ENCODE data around the gene LINC01488. TPM values are rescaled to one million over a fixed set of nuclear protein-coding genes. Genes with fewer than 3 reads are reported as not detected.
A peak's percentile ranks its signal among the peaks of the same experiment; 100 is the strongest.

Gene LINC01488
- total and polyA plus RNA-seq, 2 of the 13 experiments (the other 11 are each of a cell fraction or from before 2014, with no cell fraction given), result 0.26 to 0.58 TPM

DNA sequence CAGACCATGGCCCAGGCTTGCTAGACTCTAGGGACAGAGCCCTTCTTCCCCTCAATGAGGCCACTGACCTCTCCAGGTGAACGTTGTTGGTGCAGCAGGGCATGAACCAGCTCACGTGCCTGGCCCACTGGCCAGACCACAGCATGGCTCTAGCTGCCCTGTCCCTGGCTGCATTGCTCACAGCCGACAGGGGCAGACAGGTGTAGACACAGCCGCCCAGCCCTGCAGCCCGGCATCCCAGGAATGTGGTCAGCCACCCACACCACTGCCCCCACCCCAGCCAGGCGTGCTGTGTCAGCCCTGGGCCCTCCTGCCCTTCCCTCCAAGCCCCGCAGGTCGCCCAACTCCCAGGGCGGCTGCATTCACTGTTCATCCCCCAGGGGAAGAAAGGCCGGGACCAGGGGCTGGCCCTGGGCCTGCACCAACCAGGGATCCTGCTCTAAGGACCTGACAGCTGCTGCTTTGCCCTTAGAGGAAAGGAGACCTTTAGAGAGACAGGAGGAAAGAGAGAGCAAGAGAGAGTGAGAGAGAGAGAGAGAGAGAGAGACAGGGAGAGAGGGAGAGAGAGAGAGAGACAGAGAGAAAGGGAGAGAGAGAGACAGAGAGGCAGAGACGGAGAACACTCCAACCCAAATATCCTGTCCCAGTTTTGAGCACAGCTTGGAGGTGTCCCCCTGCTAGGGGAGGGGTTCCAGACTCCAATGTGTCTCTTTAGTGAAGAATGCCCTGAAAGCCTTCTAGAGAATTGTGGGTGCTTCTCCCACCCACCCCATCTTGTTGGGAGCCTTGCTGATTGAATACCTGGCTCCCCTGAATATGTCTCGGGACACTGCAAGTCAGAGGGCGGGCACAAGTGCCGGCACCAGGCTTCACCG, 44.2 kb upstream of the LINC01488 start (continued):
- 0 out of 2 replicates have a peak, but pooled peaks have one; percentile 29 for TF ChIP-seq ZNF619 (CRISPR knock-in tag; IDR thresholded peaks at IDR 0.05)
- TF ChIP-seq ZNF451 (CRISPR knock-in tag; IDR thresholded peaks at IDR 0.05), result peak; percentile 46
- TF ChIP-seq YY1 (IDR thresholded peaks at IDR 0.05; ENCODE audit: insufficient read depth, insufficient replicate concordance, low read depth, low read length), result no peak
- TF ChIP-seq, protein P1, sequence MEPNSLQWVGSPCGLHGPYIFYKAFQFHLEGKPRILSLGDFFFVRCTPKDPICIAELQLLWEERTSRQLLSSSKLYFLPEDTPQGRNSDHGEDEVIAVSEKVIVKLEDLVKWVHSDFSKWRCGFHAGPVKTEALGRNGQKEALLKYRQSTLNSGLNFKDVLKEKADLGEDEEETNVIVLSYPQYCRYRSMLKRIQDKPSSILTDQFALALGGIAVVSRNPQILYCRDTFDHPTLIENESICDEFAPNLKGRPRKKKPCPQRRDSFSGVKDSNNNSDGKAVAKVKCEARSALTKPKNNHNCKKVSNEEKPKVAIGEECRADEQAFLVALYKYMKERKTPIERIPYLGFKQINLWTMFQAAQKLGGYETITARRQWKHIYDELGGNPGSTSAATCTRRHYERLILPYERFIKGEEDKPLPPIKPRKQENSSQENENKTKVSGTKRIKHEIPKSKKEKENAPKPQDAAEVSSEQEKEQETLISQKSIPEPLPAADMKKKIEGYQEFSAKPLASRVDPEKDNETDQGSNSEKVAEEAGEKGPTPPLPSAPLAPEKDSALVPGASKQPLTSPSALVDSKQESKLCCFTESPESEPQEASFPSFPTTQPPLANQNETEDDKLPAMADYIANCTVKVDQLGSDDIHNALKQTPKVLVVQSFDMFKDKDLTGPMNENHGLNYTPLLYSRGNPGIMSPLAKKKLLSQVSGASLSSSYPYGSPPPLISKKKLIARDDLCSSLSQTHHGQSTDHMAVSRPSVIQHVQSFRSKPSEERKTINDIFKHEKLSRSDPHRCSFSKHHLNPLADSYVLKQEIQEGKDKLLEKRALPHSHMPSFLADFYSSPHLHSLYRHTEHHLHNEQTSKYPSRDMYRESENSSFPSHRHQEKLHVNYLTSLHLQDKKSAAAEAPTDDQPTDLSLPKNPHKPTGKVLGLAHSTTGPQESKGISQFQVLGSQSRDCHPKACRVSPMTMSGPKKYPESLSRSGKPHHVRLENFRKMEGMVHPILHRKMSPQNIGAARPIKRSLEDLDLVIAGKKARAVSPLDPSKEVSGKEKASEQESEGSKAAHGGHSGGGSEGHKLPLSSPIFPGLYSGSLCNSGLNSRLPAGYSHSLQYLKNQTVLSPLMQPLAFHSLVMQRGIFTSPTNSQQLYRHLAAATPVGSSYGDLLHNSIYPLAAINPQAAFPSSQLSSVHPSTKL (CRISPR knock-in tag; IDR thresholded peaks at IDR 0.05), result peak; percentile 56
- no peak for TF ChIP-seq ZNF607 (CRISPR knock-in tag; IDR thresholded peaks at IDR 0.05; ENCODE audit: borderline replicate concordance)
- 0 out of 2 replicates have a peak, but pooled peaks have one; percentile 26 for TF ChIP-seq KAT7 (CRISPR knock-in tag; IDR thresholded peaks at IDR 0.05; ENCODE audit: borderline replicate concordance)
- no peak for TF ChIP-seq ZNF577 (CRISPR knock-in tag; IDR thresholded peaks at IDR 0.05; ENCODE audit: borderline replicate concordance, low read depth)
- 0 out of 4 replicates have a peak, but pooled peaks of 1 of the 2 experiments have one; percentile 26 for TF ChIP-seq KLF16 (CRISPR knock-in tag; IDR thresholded peaks at IDR 0.05)
- TF ChIP-seq ASH2L (IDR thresholded peaks at IDR 0.05; ENCODE audit: insufficient read length, low read depth, low read length), result no peak
- TF ChIP-seq ZNF337 (CRISPR knock-in tag; IDR thresholded peaks at IDR 0.05; ENCODE audit: borderline replicate concordance, low read depth), result 0 out of 2 replicates have a peak, but pooled peaks have one; percentile 52
- TF ChIP-seq, protein P2, sequence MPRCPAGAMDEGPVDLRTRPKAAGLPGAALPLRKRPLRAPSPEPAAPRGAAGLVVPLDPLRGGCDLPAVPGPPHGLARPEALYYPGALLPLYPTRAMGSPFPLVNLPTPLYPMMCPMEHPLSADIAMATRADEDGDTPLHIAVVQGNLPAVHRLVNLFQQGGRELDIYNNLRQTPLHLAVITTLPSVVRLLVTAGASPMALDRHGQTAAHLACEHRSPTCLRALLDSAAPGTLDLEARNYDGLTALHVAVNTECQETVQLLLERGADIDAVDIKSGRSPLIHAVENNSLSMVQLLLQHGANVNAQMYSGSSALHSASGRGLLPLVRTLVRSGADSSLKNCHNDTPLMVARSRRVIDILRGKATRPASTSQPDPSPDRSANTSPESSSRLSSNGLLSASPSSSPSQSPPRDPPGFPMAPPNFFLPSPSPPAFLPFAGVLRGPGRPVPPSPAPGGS (CRISPR knock-in tag; IDR thresholded peaks at IDR 0.05), result 0 out of 2 replicates have a peak, but pooled peaks have one; percentile 27
- TF ChIP-seq, protein P3, sequence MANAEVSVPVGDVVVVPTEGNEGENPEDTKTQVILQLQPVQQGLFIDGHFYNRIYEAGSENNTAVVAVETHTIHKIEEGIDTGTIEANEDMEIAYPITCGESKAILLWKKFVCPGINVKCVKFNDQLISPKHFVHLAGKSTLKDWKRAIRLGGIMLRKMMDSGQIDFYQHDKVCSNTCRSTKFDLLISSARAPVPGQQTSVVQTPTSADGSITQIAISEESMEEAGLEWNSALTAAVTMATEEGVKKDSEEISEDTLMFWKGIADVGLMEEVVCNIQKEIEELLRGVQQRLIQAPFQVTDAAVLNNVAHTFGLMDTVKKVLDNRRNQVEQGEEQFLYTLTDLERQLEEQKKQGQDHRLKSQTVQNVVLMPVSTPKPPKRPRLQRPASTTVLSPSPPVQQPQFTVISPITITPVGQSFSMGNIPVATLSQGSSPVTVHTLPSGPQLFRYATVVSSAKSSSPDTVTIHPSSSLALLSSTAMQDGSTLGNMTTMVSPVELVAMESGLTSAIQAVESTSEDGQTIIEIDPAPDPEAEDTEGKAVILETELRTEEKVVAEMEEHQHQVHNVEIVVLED (CRISPR knock-in tag; IDR thresholded peaks at IDR 0.05; ENCODE audit: borderline replicate concordance), result 0 out of 2 replicates have a peak, but pooled peaks have one; percentile 30
- peak; percentile 52 for TF ChIP-seq ELF3 (CRISPR knock-in tag; IDR thresholded peaks at IDR 0.05)
- TF ChIP-seq PHF8 (CRISPR knock-in tag; IDR thresholded peaks at IDR 0.05), result peak; percentile 36; the same call in 1 of the 2 replicates
- TF ChIP-seq GTF2F1 (IDR thresholded peaks at IDR 0.05; ENCODE audit: low read length), result no peak
- TF ChIP-seq, protein P4, sequence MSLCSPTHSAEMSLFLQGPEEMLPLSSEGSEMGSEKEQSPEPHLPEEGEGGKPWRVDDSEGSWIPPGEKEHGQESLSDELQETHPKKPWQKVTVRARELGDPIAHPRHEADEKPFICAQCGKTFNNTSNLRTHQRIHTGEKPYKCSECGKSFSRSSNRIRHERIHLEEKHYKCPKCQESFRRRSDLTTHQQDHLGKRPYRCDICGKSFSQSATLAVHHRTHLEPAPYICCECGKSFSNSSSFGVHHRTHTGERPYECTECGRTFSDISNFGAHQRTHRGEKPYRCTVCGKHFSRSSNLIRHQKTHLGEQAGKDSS (CRISPR knock-in tag; IDR thresholded peaks at IDR 0.05; ENCODE audit: borderline replicate concordance, low read depth), result peak; percentile 60; the same call in 1 of the 2 replicates
- TF ChIP-seq SNRNP70 (IDR thresholded peaks at IDR 0.05; ENCODE audit: low read depth, low read length), result no peak
- TF ChIP-seq RELA (CRISPR knock-in tag; IDR thresholded peaks at IDR 0.05), result no peak
- peak; percentile 62; the same call in 1 of the 2 replicates for TF ChIP-seq NCOA2 (CRISPR knock-in tag; IDR thresholded peaks at IDR 0.05)
